GM21515 (cell line): ENCODE data around the gene CASR.
"Not testable (repeated sequence)": the region's sequence is repeated elsewhere in the genome, so short reads cannot be mapped to it uniquely, and the experiment has no call there.

Source experiments
- ATAC-seq: cut with Tn5 transposase; IDR thresholded peaks from one replicate; pipeline ENCODE4 v1.9.1; 2021; ENCODE audit not compliant: unreplicated experiment

Gene CASR

DNA sequence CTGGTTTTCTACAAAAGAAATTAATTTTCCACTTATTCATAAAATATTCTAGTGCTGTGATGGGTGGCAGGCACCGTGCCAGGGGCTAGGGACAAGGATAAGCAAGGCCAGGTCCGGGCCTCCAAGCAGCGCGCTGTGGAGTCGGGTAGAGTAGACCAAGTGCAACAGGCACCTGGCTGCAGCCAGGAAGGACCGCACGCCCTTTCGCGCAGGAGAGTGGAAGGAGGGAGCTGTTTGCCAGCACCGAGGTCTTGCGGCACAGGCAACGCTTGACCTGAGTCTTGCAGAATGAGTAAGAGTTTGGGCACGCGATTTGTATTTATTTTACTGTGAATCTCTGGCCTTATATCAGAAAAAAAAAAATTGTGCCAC lies at the start of gene CASR:
Gene CASR (plus strand): TSS at position 148 of the 372 bp plus-strand sequence. CDS start 70,522 bp downstream, outside the sequence.
- ATAC-seq, result no peak

DNA sequence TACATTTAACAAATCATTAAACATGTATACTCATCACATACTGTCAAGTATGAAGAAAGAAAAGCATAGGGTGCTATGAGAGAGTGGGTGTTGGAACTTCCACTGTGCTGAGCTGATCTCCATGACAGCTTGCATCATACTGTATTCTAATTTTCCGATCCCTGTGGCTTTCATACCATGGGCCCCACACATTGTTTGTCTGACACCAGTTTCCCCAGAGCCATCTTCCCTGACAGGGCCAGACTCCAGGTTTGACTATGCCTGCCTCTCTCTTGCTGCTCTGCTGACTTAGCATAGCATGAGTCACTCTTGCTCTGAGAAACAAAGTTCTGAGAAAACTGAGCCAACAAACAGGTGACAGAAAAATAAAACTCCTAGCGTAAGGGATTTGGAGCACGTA lies 37.0 kb upstream of the CASR start:
- ATAC-seq, result no peak

DNA sequence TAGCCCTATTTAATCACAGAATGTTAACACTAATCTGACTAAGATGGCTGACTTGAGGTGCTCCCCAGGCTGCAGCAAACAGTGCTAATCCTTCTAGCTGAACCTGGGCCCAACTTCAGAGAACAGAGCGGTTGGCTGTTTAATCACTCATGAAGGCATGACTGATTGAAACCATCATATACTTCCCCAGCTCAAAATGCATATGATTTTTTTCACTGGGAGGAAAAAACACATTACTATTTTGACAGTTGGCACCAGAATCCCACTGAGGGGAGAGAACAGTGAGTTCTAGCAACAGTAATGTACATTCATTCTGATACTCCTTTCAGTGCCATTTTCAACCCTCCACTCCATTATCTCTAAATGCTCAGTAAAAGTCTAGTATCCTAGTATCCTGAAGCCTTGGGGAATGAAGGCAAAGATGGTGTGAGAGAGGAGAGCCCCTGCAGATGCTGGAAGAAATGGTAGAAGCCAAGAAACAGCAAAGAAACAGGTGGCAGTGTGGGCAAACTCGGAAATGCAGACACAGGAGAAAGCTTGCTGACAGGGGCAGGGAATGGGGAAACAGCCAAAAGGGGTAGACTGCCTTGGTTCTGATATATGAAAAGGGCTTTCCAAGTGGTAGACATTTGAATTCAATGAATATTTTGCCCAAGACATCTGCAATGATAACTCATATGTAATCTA lies 34.4 kb upstream of the CASR start:
- ATAC-seq, result no peak

GRCh38 chr3:122151480-122151879 lies 32.0 kb upstream of the CASR start:
- ATAC-seq, result no peak

DNA sequence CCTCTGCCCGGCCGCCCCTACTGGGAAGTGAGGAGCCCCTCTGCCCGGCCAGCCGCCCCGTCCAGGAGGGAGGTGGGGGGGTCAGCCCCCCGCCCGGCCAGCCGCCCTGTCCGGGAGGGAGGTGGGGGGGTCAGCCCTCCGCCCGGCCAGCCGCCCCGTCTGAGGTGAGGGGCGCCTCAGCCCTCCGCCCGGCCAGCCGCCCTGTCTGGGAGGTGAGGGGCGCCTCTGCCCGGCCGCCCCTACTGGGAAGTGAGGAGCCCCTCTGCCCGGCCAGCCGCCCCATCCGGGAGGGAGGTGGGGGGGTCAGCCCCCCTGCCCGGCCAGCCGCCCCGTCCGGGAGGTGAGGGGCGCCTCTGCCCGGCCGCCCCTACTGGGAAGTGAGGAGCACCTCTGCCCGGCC lies 18.5 kb upstream of the CASR start:
- not testable (repeated sequence) for ATAC-seq

DNA sequence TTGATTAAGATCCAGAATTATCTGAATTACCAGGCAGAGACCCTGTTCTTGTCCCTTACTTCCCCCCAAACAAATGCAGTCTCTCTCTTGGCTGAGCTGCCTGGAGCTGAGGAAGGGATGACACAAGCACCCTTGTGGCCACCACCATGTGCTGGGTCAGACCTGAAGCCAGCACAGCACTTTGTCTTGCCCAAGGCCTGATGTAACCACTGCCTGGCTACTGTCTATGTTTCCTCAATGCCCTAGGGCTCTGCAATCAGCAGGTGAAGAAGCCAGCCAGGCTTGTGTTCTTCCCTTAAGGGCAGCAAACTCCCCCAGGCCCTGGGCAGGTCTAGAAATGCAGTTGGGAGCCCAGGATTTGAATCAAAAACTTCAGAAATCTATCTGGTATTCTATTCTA lies 15.8 kb upstream of the CASR start:
- no peak for ATAC-seq

DNA sequence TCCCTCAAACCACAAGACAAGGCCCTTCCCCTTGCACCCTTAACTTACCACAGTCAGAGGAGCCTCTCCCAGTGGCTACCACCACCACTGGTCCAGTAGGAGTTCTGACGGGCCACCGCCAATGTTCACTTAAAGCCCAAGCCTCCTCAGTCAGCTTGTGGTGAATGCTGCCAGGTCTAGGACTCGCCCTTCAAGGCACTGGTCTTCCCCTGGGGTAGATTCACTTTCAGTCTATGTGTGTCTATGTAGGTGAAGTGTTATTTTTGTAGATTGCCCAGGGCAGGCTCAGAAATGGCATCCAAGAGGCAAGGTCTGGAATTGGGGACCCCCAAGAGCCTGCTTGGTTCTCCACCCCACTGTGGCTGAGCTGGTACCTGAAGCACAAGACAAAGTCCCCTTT lies 15.4 kb upstream of the CASR start:
- ATAC-seq, result no peak

DNA sequence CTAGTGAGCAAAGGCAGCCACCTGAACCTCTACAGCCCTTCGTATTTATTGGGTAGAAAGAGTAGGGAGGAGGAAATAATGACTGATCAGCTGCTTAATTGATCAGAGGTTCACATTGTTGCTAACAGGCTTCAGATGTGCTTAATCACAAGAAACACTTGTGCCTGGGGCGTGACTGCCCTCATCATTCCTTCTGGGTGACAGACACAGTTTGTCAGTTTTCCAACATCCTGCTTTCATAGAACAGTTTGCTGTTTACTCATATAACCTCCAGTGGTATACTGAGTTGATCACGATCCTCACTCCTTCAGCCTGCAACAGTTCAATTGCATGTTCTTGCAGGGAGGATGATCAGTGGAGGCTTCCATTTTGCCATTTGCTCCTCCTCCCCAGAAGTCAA lies 13.6 kb upstream of the CASR start:
- ATAC-seq, result no peak

DNA sequence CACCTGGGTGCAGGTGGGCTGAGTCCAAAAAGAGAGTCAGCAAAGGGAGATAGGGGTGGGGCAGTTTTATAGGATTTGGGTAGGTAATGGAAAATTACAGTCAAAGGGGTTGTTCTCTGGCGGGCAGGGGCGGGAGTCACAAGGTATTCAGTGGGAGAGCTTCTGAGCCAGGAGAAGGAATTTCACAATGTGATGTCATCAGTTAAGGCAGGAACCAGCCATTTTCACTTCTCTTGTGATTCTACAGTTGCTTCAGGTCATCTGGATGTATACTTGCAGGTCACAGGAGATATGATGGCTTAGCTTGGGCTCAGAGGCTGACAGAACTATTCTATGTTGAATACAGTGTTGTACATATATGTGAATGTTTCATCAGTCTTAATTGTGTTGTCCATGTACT lies 12.1 kb upstream of the CASR start:
- ATAC-seq, result not testable (repeated sequence)

GRCh38 chr3:122178711-122179110 lies 4.8 kb upstream of the CASR start:
- ATAC-seq, result no peak

DNA sequence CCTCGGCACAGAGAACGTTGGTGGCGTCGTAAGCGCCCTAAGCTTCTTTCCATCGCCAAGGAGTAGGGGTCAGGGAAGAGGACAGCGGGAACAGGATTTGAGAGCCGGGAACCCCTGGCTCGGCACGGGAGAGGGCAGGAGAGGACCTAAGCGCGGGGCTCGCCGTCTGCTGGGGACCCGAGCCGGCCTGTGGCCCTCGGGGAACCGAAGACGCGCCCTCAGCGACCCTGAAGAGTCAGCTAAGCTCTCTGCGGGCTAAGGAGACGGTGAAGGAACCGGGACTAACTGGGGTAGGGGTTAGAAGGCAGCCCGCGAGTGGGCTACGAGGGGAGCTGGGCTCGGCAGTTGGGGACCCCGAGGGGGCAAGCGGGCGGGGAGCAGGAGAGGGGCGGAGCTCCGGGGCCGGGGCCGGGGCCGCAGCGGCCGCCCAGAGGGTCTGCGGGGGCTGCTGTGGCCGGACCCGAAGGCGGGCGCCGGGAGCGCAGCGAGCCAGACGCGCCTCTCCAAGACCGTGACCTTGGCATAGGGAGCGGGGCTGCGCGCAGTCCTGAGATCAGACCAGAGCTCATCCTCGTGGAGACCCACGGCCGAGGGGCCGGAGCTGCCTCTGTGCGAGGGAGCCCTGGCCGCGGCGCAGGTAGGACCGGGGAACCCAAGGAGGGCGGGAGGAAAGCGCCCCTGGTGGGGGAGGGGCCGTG lies 574 bp downstream of the CASR start:
- ATAC-seq, result no peak

GRCh38 chr3:122184591-122184929 lies 1.1 kb downstream of the CASR start:
- ATAC-seq, result no peak

DNA sequence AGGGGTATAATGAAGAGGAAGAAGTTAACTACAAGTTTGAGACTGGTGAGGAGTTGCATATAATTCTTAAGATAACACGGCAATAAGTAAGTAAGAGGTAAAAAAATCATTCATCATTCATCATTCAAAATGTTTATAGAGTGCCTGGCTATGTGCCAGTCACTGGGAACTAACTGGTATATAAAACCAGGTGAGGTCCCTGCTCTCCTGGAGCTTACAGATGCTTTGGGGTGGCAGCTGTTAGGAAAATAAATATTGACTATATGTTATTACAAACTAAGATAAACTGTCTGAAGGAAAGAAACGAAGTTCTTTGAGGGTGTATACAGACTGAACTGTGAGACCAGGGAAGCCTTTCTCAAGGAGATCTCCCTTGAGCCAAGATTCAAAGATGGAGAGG lies 2.9 kb downstream of the CASR start:
- no peak for ATAC-seq

GRCh38 chr3:122188737-122189136 lies 5.3 kb downstream of the CASR start:
- no peak for ATAC-seq

DNA sequence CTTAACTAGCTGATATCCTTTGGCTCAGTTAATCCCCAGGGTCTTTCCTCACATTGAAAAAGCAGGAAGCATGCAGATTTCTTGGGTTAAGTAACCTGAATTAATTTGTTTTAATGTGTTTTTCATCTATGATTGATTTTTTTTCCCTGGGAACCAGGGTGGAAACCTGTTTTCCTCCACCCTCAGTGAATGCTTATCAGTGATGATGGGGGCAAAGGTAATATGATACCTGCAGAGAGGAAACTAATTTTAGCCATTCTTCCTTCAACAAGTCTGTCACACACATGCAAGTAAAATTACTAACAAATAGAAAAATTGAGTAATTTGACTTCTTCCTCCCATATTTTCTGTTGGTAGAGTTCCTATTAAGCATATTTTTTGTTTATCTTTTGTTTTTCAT lies 5.9 kb downstream of the CASR start:
- ATAC-seq, result no peak

DNA sequence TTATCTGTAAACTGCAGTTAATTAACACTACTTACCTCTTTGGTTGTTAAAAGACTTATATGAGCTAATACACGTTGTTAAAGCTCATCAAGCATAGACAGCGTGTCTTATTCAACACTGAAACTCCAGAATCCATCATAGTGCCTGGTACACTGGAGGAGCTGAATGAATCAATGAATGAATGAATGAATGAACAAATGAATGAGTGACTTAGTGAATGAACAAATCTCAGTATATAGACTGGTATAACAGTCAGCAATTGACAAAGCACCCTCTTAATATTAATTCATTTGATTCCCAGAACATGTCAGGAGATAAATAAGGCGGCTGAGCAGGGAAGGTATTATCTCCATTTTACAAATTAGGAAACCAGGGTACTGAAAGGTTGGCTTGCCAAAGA lies 7.1 kb downstream of the CASR start:
- ATAC-seq, result no peak

DNA sequence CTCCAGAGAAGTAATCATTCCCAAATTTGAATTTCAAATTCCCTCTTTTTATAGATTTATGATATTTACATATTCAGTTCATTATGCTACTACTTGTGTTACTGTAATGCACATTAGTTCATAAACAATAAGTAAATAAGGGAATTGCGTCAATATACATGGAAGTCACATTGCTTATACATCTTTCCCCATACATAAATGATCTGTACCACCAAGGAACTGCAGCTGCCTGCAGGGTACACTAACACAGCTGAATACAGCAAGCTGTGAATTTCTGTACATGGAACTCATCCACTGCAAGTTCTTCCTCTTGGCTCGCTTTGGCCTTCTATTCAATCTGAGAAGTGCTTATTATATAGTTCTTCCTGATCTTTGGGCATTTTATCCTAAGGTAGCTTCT lies 15.5 kb downstream of the CASR start:
- ATAC-seq, result no peak

- ATAC-seq, result no peak
These were observed 16.1 kb downstream of the CASR start for GRCh38 chr3:122199552-122199951.

DNA sequence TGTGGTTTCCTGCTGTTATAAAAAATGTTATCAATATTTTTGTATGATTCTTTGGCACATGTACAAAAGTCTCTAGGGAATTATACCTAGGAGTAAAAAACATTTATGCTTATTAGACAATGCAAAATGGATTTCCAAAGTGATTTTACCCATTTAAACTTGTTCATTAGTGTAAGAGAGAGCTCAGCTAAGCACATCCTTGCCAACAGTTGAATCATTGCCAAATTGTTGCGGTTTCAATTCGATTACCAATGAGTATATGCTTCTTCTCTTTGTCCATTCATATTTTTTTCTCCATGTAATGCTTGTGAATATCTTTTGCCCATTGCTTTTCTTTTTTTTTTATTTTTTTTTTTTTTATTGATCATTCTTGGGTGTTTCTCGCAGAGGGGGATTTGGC lies 17.2 kb downstream of the CASR start:
- no peak for ATAC-seq

DNA sequence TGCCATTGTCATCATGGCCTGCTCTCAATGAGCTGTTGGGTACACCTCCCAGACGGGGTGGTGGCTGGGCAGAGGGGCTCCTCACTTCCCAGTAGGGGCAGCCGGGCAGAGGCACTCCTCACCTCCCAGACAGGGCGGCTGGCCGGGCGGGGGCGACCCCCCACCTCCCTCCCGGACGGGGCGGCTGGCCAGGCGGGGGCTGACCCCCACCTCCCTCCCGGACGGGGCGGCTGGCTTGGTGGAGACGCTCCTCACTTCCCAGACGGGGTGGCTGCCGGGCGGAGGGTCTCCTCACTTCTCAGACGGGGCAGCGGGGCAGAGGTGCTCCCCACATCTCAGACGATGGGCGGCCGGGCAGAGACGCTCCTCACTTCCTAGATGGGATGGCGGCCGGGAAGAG lies 18.0 kb downstream of the CASR start:
- not testable (repeated sequence) for ATAC-seq

GRCh38 chr3:122208579-122208978 lies 25.1 kb downstream of the CASR start:
- no peak for ATAC-seq

GRCh38 chr3:122213650-122214049 lies 30.2 kb downstream of the CASR start:
- no peak for ATAC-seq

DNA sequence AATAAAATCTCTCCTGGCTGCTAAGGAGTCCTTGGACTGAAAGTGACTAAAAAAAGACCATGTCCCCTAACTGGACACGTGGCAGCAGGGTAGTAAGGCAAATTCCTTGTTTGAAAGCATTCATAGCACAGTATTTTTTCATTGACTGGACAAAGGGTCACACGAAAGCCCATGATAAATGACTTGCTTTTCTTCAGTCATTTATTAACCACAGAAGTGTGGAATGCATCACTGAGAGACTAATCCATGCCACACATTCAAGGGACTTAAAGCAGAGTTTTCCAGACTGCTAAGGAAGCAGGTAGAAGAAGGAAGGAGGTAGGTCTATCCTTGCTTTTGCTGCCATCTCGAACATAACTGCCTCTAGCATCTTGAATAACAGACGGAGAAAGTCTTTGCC lies 31.2 kb downstream of the CASR start:
- ATAC-seq, result no peak
